GM18499 (cell line): ENCODE measurements around the gene ACTR3.

Experiments used
- ATAC-seq: cut with Tn5 transposase; IDR thresholded peaks from one replicate; pipeline ENCODE4 v1.9.1; 2021; ENCODE audit warnings: moderate number of reproducible peaks; ENCODE audit not compliant: insufficient read depth, unreplicated experiment

ACTR3 gene

DNA sequence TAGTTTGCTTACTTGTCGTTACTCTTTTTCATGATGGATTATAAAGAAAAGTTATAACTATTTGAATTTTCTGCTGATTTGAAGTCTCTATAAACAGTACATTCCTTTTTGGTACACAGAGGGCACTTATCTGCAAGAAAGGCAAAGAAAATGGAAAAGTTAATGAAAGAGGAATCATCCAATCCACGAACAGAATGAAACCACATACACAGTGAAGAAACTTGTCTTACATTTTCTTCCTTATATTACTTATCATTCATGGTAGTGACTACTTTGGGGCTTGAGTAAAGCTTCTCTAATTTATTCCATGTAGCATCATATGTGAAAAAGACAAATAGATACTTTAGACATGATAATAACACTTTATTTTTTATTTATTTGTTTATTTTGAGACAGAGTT is 14.8 kb upstream of the ACTR3 start:
- ATAC-seq: no peak

DNA sequence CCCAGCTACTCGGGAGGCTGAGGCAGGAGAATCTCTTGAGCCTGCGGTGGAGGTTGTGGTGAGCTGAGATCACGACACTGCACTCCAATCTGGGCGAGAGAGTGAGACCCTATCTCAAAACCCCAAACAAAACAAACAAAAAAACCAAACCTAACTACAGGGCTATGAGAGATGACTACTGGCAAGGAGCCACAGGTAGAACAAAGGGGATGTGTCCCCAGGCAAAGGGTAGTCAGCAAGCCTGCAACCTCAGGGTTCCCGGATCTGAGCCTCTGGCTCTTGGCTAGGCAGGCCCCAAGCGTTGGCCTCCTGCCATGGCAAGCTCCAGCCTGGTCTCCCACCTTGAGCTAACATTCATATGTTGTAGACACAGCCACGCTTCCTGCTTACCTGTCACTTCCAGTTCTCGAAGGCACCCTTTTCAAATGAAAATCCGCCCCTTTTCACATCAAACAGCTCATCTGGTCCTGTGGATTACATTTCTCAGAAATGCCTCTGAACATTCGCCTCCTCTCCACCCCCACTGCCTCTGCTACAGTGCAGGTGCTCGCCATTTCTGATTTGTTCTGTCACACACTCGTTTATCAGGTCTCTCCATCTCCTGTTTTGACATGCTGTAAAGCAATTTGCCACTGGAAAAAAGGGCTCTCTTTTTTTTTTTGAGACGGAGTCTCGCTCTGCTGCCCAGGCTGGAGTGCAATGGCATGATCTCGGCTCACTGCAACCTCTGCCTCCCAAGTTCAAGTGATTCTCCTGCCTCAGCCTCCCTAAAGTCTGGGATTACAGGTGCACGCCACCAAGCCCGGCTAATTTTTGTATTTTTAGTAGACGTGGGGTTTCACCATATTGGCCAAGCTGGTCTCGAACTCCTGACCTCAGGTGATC is 13.1 kb upstream of the ACTR3 start:
- ATAC-seq: no peak

DNA sequence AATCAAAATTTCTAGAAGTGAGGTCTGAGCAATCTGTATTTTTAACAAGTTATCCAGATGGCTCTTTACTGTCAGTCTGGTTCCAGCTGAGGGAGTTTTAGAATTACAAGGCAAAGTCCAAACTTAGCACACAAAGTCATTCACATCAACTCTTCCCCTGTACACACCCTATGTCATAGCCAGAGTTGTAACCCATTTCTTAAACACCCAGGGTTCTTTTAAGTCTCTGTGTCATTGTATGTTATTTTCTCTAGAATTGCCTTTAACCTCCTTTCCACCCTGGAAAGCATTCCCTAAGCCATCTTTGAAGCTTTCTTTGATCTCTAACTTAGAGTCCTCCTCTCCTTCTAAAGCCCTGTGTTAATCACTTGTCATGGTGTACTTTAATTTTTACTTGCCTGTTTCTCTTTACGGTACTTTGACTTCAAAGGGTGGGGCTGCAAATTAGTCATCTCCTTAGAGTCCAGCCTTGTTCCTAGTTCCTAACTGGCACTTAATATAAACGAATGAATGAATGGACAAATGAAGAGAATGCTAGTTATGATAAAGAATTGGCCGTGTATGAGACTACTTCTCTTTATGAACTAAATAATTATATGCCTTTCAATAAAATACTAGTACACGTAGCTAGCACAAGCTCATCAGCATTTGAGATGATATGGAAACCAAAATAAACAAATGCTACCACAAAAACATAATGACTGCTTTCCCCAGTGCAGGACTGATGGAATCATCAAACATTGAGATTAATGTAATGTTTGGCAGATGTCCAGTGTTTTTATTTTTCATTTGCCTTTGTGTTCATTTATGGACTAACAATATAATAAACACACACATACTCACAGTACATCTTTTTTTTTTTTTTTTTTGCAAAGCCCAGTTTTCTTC is 11.9 kb upstream of the ACTR3 start:
- ATAC-seq: no peak

DNA sequence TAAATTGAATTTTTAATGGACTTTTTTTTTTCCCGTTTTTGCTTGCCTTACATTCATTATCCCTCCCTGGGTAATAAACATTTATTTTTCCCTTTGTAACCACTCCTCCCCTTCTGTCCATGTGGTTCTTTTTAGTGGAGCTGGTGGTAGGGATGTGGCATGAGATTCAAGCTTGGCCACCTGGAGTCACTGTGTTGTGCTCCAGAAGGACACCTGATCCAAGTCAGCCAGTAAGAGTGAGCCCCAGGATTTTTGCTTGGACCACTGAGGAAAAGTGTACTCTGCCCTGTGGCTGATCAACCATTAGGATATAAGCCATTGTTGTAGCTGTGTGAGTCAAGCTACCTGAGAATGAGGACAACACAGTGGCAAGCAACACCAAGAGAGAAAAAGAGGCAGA is 11.1 kb upstream of the ACTR3 start:
- no peak for ATAC-seq

DNA sequence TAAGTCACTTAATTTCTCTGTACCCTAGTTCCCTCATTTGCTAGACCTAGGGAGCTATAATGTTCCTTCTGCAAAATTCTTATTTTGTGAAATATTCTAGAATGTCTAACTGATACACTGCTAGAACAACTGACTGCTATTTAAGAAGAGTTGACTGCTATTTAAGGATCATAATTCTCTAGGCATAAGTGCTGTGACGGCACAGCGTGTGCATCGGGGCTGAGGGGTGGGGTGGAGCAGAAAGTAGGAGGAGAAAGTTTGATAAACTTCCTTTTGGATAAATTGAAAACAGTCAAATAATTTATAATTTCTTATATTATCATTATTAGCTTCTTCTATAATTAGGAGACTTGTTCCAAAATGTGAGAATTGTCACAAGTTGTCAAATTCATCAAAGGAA is 10.4 kb upstream of the ACTR3 start:
- ATAC-seq: no peak

DNA sequence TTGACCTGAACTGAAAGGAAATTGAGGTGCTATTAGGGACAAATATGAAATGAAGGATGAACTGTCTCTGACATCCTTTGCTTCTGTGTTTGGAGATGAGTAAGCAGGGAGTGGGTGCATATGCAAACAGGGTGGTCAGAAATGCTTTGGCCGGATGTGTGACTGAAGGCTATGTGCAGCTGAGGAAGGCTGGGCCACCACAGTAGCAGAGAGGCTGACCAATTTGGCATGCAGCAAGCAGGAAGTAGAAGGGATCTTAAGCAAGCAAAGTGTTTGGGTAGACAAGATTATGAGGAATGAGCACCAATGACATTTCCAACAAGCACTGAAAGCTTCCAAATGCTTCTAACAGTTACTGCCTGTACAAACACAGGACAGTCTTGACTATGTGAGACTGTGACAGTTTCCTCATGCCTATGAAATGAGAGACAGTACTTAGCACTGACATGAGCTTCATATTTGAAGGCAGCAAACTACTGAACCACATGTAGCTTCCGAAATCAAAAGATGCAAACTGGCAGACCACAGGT is 3.3 kb upstream of the ACTR3 start:
- peak; percentile 69 for ATAC-seq

DNA sequence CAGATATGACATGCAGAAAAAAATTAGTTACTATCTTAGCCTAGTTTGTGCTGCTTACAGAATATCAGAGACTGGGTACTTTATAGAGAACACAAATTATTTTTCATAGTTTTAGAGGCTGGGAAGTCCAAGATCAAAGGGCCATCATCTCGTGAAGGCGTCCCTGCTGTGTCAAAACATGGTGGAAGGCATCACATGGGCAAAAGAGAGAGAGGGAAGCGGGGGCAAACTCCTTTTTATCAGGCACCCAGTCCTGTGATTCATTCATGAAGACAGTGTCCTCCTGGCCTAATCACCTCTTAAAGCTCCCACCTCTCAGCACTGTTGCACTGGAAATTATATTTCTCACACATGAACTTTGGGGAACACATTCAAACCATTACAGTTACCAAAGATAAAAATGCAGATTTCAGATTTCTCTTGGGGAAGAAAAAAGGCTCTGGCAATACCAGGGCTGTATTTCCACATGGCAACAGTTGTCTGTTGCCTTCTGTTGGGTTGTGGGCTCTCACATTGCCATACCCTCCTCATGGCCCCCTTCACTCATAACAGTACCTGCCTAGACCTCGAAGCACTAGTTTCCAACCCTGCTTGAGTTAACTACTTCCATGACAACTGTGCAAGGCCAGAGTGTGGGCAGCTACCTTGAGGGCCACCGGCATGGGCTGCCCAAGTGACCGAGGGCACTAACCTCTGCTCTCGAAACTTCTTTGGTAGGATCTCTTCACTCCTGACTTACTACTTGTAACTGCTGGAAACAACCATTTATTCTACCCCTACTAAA is 2.7 kb upstream of the ACTR3 start:
- no peak for ATAC-seq

DNA sequence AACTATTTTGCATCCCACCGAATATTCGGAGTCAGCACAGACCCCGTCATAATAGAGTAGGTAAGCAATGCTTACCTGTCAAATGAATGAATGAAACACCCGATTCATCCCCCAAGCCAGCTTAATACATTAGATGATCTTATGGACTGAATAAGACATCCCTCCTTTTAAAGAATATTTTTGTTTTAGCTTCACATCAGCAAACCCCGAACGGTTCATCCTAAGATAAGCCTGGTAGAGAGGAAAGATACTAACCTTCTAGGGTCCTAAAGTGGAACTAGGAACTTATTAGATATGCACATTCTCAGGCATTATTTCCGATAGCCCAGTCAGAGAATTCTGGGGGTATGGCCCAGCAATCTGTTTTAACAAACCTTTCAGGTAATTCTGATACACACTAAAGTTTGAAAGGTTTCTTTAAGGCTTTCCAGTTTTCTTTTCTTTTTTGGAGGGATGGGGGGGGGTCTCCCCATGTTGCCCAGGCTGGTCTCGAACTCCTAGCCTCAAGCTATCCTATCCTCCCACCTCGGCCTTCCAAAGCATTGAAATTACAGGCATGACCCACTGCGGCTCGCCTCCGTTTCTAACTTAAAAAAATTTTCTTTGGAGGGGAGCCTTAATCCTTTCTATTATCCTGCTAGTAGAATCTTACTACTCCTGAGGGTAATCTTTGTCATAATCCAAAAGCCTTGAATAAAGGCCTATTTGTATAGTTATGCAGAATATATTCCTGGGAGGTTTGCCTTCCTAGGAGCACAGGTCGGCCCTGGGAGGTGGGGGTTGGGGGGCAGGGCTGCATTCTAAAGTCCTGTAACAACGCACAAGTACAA is 1.0 kb upstream of the ACTR3 start:
- ATAC-seq: no peak

DNA sequence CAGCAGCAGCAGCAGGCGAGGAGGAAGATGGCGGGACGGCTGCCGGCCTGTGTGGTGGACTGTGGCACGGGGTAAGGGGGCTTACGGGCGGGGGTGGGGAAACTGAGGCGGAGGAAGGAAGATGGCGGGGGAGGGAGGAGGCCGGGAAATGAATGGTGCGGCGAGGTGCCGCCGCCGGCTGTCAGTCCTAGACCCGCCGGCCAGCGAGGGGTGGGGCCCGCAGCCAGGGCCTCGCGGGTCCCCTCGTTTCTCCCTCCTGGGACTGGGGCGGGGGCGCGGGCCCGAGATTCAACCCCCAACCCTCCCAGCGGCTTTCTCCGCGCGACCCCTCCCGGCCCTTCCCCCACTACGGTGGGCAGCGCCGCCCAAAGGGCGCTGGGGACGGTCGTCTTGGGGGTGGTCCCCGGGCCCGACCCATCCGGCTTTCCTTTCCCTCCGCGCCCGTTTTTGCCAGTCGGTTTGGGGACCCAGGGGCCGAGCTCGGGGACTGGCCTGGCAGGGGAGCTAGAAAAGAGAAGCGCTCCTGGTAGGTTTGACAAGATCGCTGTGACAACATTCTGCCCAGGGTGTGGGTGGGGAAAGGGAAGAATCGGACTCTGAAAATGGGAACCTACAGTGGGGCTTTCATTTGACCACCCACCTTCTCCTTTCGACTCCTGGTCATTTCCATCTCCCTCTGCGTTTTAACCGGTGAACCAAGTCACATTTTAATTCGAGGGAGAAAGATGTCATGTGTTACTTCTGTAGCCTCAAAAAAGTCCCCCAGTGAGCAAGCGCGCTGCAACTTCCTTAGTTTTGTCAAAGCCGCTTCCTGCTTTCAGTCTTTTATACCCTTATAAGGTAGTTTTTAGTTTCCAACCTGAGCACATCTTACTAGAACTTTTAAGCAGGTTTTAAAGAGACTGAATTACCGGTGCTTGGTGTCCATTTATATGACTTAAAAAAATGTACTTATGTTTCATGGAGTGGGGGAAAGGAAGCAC is 655 bp downstream of the ACTR3 start:
- peak; percentile 25 for ATAC-seq

DNA sequence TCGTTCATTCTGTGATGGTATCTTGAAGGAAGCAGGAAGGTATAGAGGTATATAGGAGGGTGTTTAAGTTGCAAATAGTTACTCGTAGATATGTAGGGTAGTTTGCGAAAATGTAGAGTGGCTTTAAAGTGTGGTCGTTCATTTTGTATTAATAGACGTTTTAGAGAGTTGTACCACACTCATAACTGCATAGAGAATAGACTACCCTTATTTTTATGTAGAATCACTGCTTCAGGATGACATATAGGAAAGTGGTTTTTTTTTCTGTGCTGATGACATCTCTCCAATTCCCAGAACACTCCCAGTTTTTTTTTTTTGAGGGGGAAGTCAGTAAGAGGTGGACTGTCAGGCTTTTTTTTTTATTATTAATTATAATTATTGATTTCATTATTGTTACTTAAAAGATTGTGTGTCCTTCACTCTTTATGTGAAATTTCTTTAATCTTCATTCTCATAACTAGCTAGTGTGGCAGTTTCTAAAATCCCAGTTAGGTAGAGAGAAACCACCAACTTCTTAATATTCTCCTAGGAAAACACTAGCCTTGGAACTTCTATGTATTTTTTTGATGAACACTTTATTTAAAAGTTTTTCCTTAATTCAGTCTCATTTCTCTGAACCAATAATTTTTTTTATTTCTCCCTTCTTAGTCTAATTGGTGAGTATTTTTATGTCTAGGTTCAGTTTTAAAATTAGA is 1.5 kb downstream of the ACTR3 start:
- ATAC-seq: no peak

DNA sequence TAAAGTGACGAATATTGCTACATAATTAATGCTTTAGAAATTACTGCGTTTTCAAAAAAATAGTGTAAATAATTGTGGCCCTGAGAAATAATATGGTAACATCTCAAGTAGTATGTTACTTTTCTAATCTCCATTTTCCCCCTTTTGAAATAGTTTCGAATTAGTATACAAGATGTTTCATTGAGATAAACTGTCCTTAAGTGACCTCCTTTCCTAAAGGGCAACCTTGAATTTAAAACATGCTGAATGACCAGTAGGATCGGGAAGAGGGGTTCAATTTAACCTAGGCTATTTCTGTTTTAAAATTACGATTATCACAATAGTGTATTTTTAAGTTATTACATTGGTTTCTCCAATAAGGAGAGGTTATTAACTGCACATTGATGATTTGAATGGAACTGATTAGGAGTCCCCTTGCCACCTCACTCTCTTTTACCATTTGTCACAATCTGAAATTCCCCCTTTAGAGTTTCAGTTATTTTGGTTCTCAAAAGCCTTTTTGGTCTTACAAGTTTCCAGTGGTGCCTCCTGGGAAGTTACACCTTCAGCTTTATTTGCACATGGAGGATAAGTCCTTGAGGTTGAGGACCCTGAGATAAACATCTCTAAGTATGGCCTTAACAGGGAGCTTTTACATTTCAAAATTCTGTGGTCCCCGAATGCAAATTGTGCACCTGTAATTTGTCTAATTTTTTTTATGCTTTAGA is 2.3 kb downstream of the ACTR3 start:
- no peak for ATAC-seq

DNA sequence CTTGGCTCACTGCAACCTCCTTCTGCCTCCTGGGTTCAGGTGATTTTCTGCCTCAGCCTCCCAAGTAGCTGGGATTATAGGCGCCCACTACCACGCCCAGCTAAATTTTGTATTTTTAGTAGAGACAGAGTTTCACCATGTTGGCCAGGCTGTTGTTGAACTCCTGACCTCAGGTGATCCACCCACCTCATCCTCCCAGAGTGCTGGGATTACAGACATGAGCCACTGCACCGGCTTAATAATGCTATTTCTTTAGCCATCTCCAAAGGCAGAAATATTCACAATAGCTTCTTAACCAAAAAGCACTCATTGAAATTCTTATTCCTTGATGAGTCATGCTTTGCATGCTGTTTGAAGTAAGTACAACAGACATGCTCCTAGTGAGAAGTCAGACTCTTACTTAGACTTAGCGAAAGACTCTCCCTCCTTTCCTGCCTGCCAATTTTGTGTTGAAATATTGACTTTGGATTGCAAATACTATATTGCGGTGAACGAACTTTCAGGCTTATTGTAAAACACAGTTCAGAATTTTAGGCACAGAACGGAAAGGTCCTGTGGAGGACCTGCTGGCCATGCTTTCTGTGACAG is 4.4 kb downstream of the ACTR3 start:
- ATAC-seq: no peak

DNA sequence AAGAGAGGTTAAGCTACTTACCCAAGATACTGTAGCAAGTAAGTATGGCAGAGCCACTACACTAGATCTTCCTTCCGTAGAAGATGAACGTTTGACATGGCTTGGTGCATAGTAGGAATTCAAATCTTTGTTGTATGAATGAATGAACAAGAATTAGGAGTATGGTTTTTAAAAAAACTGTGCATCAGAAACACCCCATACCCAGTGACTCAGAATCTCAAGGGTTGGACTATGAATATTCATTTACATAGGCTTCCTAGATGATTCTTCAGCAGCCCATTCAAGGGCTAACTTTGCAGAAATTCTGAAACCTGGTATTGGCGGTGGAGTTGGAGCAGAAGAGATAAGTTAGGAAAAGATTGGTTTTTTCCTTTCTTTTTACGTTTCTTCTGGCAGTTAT is 5.4 kb downstream of the ACTR3 start:
- ATAC-seq: no peak

DNA sequence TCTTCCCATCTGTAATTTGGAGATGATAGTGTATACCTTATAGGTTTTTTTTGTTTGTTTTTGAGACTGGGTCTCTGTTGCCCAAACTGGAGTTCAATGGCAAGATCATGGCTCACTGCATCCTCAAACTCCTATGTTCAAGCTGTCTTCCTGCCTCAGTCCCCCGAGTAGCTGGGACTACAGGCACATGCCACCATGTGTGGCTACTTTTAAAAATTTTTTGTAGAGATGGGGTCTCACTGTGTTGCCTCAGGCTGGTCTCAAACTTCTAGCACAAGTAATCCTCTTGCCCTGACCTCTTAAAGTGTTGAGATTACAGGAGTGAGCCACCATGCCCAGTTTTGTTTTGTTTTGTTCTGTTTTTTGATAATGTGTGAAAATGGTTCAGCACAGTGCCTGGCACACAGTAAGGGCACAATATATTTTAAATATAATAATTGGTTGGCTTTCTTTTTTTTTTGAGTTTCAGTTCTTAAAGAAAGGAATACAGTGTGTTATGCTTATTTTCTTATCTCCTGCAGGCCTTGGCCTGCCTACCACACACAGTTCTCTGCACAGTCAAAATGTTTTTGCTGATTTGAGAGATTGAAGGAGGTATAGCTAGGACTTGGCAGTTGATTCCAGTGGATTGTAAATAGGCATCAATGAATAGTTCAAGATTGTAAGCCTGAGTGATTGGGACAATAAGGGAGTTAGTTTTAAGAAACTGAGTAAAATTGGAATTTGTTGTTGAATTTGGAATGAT is 6.1 kb downstream of the ACTR3 start:
- ATAC-seq: no peak

DNA sequence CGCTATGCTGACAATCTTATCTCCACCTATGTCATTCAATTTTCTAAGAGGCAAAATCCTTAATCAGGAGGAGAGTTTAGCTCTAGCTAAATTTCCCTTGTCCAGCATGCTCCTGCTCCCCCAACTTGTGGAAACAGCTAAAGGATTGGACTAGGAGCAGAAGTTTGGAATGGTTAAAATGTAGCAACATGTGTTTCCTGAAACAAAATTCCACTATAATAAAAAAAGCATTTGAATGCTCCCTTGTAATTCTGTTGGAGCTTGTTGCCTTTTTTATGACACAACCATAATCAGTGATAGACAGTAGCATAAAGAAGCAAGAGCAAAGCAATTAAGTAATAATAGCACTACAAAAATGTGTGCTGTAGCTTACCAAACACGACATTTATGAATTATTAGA is 6.9 kb downstream of the ACTR3 start:
- ATAC-seq: no peak

DNA sequence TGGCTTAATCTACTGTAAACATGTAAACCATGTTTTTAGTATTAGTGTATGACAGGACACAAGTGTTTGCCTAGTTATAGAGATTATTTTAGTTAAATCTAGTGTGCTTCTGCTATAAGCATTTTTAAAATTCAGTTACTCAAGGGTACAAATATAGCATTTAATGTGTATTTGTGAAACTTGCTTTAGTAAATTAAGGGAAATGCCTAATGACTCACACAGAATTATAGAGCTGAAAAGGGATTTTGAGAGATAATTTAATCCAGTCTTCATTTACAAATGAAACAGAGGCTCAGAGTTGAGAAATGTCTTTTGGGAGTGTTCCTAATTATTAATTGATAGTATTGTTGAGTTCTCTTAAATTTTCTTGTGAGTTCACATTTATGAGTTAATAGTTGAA is 8.2 kb downstream of the ACTR3 start:
- no peak for ATAC-seq
